Right ventricle myocardium superior (tissue), 1 donor: Measurements from ENCODE around the gene SSBP3. TPM values are rescaled to one million over a fixed set of nuclear protein-coding genes. Genes with fewer than 3 reads are reported as not detected.
A peak's percentile ranks its signal among the peaks of the same experiment; 100 is the strongest.
"Not testable (repeated sequence)": the region's sequence is repeated elsewhere in the genome, so short reads cannot be mapped to it uniquely, and the experiment has no call there.

ENCODE experiments used
- ATAC-seq: fragments of 200-7000 bp; cut with Tn5 transposase; one replicate; pipeline ENCODE4 v1.9.1; 2020; ENCODE audit warnings: mild to moderate bottlenecking; ENCODE audit not compliant: poor library complexity
- DNase-seq: peaks from one replicate; pipeline ENCODE4 v3.0.0-alpha.2; 2020
- intact Hi-C: fragments of 100-400 bp; cut with DNase I; formaldehyde crosslinking; loops from one replicate; pipeline ENCODE4 v1.11.2; 2022
- total RNA-seq: library from RNA; stranded (reverse); fragmentation: NEBNext Ultra II Directional; extraction: Animal tissue kit (Norgen Biotek cat#: 25700); gene quantifications from one replicate; pipeline ENCODE4 v1.2.1, GENCODE V29; 2021
- donor health status: DM: no; HTN: yes; CAD: no; lungs with severe emphysema.

The SSBP3 gene
- total RNA-seq, 1 donor from 2014 or later: 49.1 TPM

DNA sequence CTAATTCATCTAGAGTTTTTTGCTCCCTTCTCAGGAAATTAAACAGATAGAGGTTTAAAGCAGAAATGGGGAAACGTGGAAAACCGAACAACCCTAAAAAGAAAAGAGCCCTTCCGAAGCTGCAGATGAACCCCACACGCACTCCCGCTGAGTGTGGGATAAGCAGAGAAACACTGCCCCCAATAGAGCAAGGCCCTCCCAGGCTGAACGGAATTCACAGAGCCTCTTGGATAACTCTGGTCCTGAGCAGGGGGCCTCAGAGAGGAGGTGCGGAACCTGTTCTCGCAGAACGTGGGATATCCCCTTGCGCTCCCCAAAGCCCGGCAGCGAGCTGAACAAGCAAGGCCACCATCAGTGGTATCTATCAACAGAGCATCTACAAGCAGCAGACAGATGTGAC, 44.9 kb downstream of the SSBP3 start:
- intact Hi-C loops: no loop called here
- no peak for DNase-seq
- ATAC-seq: no peak

- intact Hi-C loops: no loop called here
- no peak for DNase-seq
- no peak for ATAC-seq
Measured at GRCh38 chr1:54360165-54361005, 45.8 kb downstream of the SSBP3 start.

GRCh38 chr1:54359393-54360162, 46.6 kb downstream of the SSBP3 start:
- intact Hi-C loops: loop anchor here (10.0 kb wide), 1 partner anchor 85 kb away; no protein-coding TSS in a partner anchor

GRCh38 chr1:54358503-54359168, 47.6 kb downstream of the SSBP3 start:
- peak; percentile 79 for DNase-seq
- intact Hi-C loops: loop anchor here (10.0 kb wide), 1 partner anchor 84 kb away; no protein-coding TSS in a partner anchor

More at GRCh38 chr1:54359393-54360162, 46.6 kb downstream of the SSBP3 start:
- peak; percentile 76 for ATAC-seq
- no peak for DNase-seq

GRCh38 chr1:54357967-54358366, 48.2 kb downstream of the SSBP3 start:
- ATAC-seq (no peak), DNase-seq (no peak)
- intact Hi-C loops: loop anchor here (10.0 kb wide), 1 partner anchor 83 kb away; no protein-coding TSS in a partner anchor

More at GRCh38 chr1:54358503-54359168, 47.6 kb downstream of the SSBP3 start:
- peak; percentile 85 for ATAC-seq

GRCh38 chr1:54356680-54357147, 49.5 kb downstream of the SSBP3 start:
- DNase-seq: no peak
- intact Hi-C loops: loop anchor here (10.0 kb wide), 1 partner anchor 82 kb away; no protein-coding TSS in a partner anchor
- ATAC-seq: no peak

DNA sequence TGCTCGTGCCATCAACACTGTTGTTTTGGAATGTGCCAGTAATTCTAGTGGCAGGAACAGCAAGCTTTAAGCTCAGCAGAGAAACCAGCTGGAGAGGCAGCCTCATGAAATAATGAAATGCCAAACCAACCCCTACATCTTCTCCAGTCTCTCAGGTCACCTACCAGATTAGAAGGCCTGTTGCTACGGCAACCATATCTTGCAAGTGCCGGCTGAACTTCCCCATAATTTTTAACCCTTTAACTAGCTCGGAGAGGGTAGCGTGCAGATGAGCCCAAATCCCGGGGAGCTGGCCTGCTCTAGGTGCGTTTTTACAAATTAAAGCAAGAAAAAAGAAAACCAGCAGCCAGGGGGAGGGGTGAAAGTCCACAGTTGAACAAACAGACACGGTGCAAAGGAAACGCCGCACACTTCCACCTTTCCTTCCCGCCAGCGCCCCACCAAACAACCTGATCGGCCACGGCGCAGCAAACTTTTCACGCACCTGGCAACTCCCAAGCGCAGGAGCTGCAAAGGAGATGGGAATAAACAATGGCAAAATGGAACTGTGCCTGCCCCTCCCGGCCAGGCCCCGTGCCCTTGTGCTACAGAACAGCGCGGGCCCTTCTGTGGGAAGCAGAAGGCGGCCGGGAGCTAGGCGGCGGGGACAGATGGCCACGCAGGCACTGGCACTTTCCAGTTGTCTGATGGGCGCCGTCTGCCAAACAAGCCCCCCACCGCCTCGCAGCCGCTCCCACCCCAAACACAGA, 50.1 kb downstream of the SSBP3 start:
- no peak for DNase-seq
- intact Hi-C loops: loop anchor here (10.0 kb wide), 1 partner anchor 81 kb away; no protein-coding TSS in a partner anchor
- no peak for ATAC-seq

DNA sequence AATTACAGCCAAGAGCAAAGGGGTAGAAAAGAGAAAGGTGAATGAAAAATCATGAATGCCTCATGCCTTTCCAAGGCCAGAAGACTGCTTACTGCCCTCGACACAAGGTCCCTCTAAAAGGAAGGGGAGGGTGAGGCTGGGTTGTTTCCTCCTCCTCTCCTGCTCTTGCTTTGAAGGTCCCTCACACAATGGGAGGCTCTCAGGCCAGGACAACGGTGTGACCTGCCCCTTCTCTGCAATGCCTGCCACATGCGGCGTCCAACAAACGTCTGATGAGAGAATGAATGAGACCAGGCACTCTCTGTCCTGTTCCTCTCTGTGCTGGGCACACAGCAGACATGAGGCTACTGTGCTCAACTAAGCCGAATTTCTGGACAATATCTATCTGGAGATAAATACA, 51.3 kb downstream of the SSBP3 start:
- DNase-seq (no peak), ATAC-seq (no peak)
- intact Hi-C loops: loop anchor here (10.0 kb wide), 1 partner anchor 80 kb away; no protein-coding TSS in a partner anchor

GRCh38 chr1:54353959-54354358, 52.2 kb downstream of the SSBP3 start:
- intact Hi-C loops: loop anchor here (10.0 kb wide), 1 partner anchor 79 kb away; no protein-coding TSS in a partner anchor
- ATAC-seq (no peak), DNase-seq (no peak)

- ATAC-seq: no peak
- DNase-seq: no peak
- intact Hi-C loops: loop anchor here (10.0 kb wide), 1 partner anchor 78 kb away; no protein-coding TSS in a partner anchor
Measured at GRCh38 chr1:54352755-54353154, 53.4 kb downstream of the SSBP3 start.

DNA sequence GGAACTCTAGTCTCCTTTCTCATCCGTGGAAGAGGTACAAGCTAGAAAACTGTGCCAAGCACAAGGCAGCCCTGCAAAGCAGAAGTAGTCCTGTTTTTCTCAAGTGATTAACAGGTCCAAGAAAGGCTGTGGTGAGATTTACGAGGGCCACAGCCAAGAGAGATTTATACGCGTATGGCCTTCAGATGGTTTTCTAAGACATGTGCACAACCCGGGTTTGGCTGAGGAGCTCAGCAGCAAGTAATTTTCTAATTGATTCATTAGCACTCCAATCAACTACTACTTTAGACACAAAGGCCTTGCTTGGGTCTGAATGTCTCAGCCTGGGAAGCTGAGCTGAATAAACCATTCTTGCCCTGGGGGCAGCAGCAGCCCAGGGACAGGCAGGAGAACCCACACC, 55.8 kb downstream of the SSBP3 start:
- intact Hi-C loops: loop anchor here (10.0 kb wide), 1 partner anchor 76 kb away; no protein-coding TSS in a partner anchor
- no peak for ATAC-seq
- no peak for DNase-seq

- ATAC-seq (no peak), DNase-seq (no peak)
- intact Hi-C loops: no loop called here
Measured at GRCh38 chr1:54348700-54349021, 57.5 kb downstream of the SSBP3 start.

DNA sequence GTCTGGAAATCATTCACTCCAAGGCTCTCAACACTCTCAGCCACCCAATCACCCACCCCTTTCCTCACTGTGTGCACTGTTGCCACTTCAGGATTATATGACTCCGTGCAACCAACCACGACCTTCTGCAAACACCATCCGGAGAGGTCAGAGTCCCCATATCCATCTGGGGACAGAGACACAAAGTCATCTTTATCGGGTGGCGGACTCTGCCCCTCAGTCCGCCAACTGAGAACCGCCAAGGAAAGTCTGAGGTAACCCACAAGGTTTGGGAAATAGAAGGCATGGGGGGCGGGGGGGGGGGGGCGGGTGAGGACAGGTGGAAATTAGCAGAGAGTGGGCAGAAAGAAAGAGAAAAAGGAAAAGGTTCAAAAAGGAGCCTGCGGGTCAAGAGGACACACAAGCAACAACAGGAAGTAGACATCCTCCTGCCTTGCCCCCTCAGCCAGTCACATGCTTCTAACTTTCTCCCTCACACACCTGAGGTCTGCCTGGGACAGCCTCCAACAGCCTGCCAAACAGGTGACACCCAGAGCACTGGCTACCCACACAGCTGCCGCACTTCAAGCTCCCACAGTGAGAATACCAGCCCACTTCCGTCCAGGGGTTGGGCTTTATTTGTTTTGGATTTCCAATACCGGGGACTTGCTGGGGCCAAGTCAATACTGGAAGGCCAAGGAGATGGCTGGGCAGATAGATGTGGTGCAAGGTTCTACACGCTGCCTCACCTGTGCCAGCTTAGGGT, 58.1 kb downstream of the SSBP3 start:
- intact Hi-C loops: no loop called here
- no peak for DNase-seq
- ATAC-seq: peak; percentile 8

- DNase-seq (no peak), ATAC-seq (no peak)
- intact Hi-C loops: no loop called here
Measured at GRCh38 chr1:54347261-54347954, 58.8 kb downstream of the SSBP3 start.

GRCh38 chr1:54345548-54345947, 60.6 kb downstream of the SSBP3 start:
- intact Hi-C loops: not testable (repeated sequence)

GRCh38 chr1:54345116-54345515, 61.1 kb downstream of the SSBP3 start:
- DNase-seq: no peak
- no peak for ATAC-seq
- intact Hi-C loops: no loop called here

More at GRCh38 chr1:54345548-54345947, 60.6 kb downstream of the SSBP3 start:
- not testable (repeated sequence) for ATAC-seq, DNase-seq
